GM18502 (cell line): ENCODE measurements around the gene ARHGEF28.
A peak's percentile ranks its signal among the peaks of the same experiment; 100 is the strongest.

Experiments
- ATAC-seq: cut with Tn5 transposase; IDR thresholded peaks from one replicate; pipeline ENCODE4 v1.9.1; 2021; ENCODE audit warnings: mild to moderate bottlenecking; ENCODE audit not compliant: unreplicated experiment, poor library complexity

ARHGEF28 gene

DNA sequence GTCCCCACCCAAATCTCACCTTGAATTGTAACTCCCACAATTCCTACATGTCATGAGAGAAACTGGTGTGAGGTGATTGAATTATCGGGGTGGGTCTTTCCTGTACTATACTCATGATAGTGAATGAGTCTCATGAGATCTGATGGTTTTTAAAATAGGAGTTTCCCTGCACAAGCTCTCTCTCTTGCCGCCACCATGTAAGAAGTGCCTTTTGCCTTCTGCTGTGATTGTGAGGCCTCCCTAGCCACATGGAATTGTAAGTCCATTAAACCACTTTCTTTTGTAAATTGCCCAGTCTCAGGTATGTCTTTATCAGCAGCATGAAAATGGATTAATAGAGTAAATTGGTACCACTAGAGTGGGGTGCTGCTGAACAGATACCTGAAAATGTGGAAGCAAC lies 140.9 kb downstream of the ARHGEF28 start:
- ATAC-seq, result no peak

GRCh38 chr5:73770172-73771025 lies 144.4 kb downstream of the ARHGEF28 start:
- ATAC-seq, result no peak

GRCh38 chr5:73774924-73775323 lies 148.9 kb downstream of the ARHGEF28 start:
- ATAC-seq, result no peak

DNA sequence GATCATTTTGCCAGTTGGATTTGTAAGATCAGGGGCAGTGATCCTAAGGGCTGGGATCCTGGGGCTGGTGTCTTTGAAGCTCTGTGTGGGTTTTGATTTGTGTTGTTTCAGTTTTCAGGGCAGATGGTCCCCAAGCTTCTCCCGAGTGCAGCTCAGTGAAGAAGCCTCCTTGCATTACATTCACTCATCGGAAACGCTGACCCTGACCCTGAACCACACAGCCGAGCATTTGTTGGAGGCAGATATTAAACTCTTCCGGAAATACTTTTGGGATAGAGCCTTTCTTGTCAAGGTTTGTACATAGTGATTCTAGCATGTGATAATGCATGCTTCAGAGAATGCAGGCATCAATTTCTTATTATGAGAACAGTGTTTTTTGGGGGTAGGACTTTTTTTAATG lies 150.4 kb downstream of the ARHGEF28 start:
- ATAC-seq, result no peak

DNA sequence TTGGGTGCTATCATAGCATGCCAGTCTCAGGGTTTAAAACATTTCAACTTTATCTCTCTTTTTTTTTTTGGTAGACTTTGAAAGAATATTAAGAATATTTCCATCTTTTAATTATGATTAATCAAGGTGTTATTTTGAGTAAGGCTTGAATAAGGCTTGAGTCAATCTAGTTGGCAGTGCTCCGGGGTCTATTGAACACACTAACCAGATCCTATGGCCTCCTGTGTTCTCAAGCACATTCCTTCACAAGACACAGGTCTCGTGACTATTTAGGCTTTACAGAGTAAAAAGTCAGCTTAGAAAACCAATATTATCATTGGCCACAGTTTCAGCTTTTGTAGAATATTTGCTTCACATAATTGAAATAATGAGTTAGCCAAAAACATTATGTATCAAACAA lies 151.2 kb downstream of the ARHGEF28 start:
- no peak for ATAC-seq

- ATAC-seq, result no peak
Measured at GRCh38 chr5:73780302-73781080, 154.5 kb downstream of the ARHGEF28 start.

DNA sequence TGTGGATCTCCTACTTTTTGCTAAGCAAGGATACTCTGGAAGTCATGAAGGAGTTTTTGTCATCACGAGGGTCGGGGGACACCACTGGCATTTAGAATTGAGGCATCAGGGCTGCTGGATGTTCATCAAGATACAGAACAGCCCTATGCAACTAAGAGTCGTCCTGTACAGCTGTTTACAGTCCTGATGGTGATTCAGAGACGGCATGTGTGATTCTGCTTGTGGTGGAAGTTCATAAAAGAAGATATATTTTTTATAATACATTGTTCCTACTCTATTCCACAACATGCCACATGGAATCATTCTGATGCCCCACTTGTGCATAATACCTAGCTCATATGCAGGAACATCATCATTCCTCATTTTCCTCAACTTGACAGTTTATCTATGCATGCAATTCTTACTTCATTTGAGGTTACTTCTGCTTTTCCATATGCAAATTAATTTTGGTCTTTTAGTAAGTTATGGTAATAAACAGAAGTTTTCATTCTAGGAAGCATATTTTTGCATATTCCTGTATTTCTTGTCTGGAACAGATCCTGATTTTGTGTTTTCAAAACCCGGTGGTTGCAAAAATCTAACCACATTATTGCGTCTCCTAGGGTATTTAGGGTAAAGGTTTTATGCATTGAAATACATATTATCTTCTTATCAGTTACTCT lies 155.2 kb downstream of the ARHGEF28 start:
- ATAC-seq, result no peak

GRCh38 chr5:73783828-73784227 lies 157.8 kb downstream of the ARHGEF28 start:
- no peak for ATAC-seq

DNA sequence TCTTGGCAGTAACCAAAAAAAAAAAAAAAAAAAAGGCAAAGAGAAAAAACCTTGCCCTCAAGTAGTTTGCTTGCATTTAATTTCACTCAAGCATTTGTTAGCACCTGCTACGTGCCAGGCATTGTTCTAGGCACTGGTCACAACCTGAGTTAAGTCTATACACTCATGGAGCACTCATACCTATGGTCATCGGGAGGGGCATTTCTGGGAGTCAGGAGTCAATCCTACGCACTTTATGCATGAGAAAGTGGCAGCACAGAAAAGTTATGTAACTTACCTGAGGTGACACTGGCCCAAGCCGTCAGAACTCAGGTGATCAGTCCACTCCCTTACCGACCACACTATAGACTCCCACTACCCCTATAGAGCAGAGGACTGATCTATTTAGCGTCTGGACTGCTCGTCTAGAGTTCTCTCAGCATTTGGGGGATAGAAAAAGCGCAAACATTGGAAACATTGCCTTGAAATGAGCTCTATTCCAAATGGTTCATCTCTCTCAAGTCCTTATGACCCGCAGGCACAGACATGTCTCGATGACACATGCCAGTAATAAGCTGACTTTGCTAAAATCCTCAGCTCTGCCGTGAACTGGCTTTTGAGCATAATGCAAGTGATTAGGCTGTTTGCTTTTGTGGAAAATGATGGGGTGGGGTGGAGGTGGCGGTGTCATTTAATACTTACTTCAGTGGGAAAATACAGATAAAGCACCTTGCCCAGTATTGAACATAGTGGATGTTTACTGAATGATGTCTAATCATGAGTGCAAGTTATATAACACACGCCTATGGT lies 160.2 kb downstream of the ARHGEF28 start:
- ATAC-seq, result no peak

DNA sequence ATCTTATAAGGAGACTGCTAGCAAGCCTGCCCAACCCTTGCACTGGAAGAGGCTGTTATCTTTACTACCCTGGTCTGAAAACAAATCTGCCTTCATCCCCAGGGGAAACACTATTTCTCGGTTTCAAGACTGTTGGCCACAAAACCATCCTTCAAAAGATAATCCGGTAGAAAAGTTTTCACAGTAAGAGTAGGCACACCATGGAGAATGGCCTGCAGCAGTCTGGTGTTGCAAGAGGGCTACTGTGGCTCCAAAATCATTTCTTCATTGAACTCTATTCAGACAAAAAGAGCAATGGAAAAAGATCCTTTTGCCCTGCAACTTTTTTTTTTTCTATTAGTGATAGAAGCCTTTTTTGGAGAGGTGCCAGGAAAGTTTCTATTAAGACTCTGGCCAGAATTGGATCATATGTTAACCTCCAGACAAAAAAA lies 163.9 kb downstream of the ARHGEF28 start:
- no peak for ATAC-seq

- no peak for ATAC-seq
Measured at GRCh38 chr5:73791389-73791788, 165.4 kb downstream of the ARHGEF28 start.

DNA sequence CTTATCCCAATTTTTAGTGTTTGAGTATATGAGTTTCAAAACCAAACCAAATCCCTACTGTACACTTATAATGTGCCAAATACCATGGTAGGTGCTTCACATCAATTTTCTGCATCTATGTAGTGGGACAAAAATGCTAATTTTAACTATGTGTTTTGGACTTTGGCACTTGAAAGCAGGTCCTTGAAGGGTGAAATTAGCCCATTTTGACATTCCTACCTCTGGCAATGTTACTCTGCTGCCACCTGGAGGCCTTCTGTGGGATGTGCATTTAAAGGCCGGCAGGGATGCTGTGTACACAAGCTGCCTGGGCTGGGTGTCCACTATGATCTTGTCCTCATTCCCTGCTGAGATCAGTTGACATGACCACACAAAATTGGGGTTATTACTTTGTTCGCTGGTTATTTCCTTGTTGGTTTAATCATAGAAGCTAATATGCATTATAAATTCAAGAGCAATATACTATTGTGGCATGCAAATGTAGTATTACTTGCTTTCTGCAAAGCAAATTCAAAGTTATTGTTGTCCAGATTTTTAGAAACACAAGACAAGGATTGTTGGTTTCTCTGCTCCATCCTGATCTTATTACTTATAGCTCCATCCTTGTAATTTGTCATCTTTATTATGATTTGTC lies 166.8 kb downstream of the ARHGEF28 start:
- ATAC-seq, result peak; percentile 80

GRCh38 chr5:73793911-73794310 lies 167.9 kb downstream of the ARHGEF28 start:
- no peak for ATAC-seq

DNA sequence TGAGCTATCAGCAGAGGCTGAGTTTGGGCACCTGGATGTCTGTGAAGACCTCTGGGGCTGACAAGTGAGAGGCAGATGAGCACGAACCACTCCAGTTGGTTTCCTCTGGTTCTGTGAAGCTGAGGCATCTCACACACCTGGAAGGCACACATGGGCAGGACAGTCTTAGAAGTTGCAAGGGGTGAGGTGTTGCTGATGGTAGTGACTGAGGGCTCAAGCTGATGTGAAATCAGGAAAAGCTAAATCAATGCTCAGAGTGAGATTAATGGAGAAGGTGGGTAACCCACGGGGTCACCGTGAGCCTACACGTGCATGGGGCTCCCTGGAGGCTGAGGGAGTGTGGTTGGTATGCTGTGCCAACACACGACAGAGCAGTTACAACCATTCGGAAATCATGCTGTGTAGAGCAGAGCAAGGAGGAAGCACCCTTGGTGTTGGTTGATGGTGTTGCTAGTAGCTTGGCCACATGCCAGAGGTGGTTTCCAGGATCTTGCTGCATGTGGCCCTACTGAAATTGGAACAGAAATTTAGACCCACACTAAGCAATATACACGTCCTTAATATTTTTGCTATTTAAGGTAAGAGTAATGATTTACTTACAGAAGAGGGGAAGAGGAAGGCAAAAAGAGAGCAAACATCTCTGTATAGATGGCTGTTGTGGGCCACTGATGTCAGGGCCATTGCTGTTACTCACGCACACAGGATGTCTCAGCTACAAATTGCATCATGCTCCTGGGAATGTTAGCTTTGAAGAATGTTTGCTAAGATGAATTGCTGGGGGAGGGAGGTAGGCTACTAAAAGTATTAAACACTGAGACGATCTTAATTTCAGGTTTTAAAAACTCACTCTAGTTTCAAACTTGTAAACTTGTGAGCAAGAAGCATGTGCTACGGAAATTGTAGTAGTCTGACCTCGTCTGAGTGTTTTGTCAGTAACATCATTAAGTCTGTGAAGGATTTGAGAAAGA lies 170.5 kb downstream of the ARHGEF28 start:
- ATAC-seq, result peak; percentile 72

DNA sequence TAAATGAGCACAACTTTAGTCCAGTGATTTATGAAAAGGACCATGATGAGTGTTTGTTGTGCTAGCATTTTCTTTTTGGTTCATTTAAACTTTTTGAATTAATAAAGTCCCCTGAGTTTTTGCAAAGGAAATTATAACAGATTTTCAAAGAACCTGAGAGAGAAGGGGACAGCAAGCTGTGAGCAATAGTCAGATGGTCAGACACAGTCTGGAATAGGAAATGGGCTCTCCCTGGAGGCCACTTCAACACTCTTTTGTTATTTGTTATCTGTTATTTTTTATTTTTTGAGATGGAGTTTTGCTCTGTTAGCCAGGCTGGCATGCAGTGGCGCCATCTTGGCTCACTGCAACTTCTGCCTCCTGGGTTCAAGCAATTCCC lies 171.1 kb downstream of the ARHGEF28 start:
- no peak for ATAC-seq

- ATAC-seq, result no peak
Measured at GRCh38 chr5:73799401-73799972, 173.5 kb downstream of the ARHGEF28 start.

DNA sequence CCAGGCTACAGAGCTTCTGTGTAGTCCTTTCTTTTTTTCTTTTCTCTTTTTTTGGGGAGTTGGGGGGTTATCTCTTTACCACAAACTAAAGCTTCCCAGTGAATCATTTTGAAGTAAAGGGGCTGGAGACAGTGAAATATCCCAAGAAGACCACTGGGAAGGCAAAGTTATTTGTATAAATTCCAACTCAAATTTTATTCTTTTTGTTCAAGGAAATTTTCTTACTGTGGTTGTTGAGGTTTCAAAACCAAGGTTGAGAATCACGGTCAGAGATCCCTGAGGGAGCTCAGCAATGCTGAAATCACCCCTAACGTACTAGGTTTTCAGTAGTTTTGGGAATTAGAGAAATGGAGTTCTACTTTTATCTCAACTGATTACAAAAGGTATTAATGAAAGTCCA lies 175.7 kb downstream of the ARHGEF28 start:
- ATAC-seq, result no peak

- ATAC-seq, result no peak
Measured at GRCh38 chr5:73805449-73805848, 179.5 kb downstream of the ARHGEF28 start.
